Peyer's patch (tissue), 4 donors: Measurements from ENCODE around the gene KCND2. TPM values are rescaled to one million over a fixed set of nuclear protein-coding genes. Genes with fewer than 3 reads are reported as not detected.

ENCODE experiments used
- DNase-seq, 3 donors: peaks; one replicate each; pipeline ENCODE4 v3.0.0-alpha.2; 2017 to 2019
- H3K27ac ChIP-seq, 4 donors: fragments of 200-600 bp; sonication (generic); one replicate each; pipeline ENCODE4 v1.5.1; 2016 to 2019
- H3K27me3 ChIP-seq, 2 donors: fragments of 200-600 bp; sonication (generic); one replicate each; pipeline ENCODE4 v1.5.1; 2019
- H3K36me3 ChIP-seq, 3 donors: fragments of 200-600 bp; sonication (generic); one replicate each; pipeline ENCODE4 v1.5.1; 2016 to 2019
- H3K4me1 ChIP-seq, 4 donors: fragments of 200-600 bp; sonication (generic); one replicate each; pipeline ENCODE4 v1.5.1; 2016 to 2019
- H3K4me3 ChIP-seq, 4 donors: fragments of 200-600 bp; sonication (generic); 1 replicate in 3 of 4; 2 replicates in 1 of 4; pipeline ENCODE4 v1.5.1; 2016 to 2019; ENCODE audit warnings: mild to moderate bottlenecking in 1 of 4
- H3K9me3 ChIP-seq, 4 donors: fragments of 200-600 bp; sonication (generic); one replicate each; pipeline ENCODE4 v1.5.1; 2016 to 2019; ENCODE audit warnings: mild to moderate bottlenecking in 1 of 4
- CTCF ChIP-seq, 6 experiments: fragments of 450-650 bp in 4 of 6; fragments of 200-600 bp in 2 of 6; sonication (generic) in 1 of 6; IDR thresholded peaks; one replicate each; pipeline ENCODE4 v1.5.1; 2017 to 2019; ENCODE audit warnings: antibody characterized with exemption in 6 of 6, mild to moderate bottlenecking in 3 of 6, moderate library complexity in 1 of 6
- POLR2A ChIP-seq, 2 donors: fragments of 450-650 bp; IDR thresholded peaks; one replicate each; pipeline ENCODE4 v1.5.1; 2017; ENCODE audit warnings: antibody characterized with exemption in 2 of 2, mild to moderate bottlenecking in 2 of 2, moderate library complexity in 2 of 2
- total RNA-seq, 4 donors: library from RNA; depleted of rRNA; stranded (reverse); fragments of >200 nt; gene quantifications; one replicate each; pipeline ENCODE4 v1.1.0, GENCODE V29; 2016

The KCND2 gene
- total RNA-seq, 4 donors from 2014 or later: 0.54 TPM; not detected in 3

DNA sequence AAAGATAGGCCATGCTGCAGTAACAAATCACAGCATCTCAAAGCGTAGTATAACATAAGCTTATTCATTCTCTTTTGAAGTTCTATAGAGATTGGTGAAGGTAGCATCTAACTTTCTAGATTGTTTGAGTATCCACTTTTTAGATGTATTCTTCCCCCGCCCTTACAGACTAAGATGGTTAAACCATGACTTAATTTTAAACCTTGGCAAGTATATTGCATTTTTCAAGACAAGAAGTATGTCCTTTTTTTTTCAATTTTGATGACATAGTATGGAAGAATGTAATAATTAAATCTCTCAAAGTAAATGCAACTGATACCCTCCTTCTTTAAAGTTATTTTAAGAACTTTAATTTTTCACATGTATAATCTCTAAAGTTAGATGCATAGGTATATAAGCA is 190.0 kb downstream of the KCND2 start:
- H3K9me3 ChIP-seq: no peaks in the 10 kb centered on the region
- H3K27me3 ChIP-seq: no peaks in the 10 kb centered on the region
- no peak overlapping the region for H3K4me3 ChIP-seq
- H3K4me1 ChIP-seq: no peaks in the 10 kb centered on the region
- DNase-seq: no peak
- H3K27ac ChIP-seq: no peak overlapping the region
- TF ChIP-seq POLR2A (IDR thresholded peaks at IDR 0.05): no peak
- TF ChIP-seq CTCF (IDR thresholded peaks at IDR 0.05): no peak
- H3K36me3 ChIP-seq: no peaks in the 10 kb centered on the region

GRCh38 chr7:120464104-120464503 is 191.1 kb downstream of the KCND2 start:
- H3K36me3 ChIP-seq: no peaks in the 10 kb centered on the region
- no peak for TF ChIP-seq CTCF (IDR thresholded peaks at IDR 0.05)
- TF ChIP-seq POLR2A (IDR thresholded peaks at IDR 0.05): no peak
- H3K27ac ChIP-seq: no peak overlapping the region
- no peak for DNase-seq
- H3K4me3 ChIP-seq: no peak overlapping the region
- H3K4me1 ChIP-seq: no peaks in the 10 kb centered on the region
- H3K9me3 ChIP-seq: no peaks in the 10 kb centered on the region
- H3K27me3 ChIP-seq: no peaks in the 10 kb centered on the region

- Histone ChIP-seq H3K36me3 (no peaks in the 10 kb centered on the region), H3K4me1 (no peaks in the 10 kb centered on the region), H3K27me3 (no peaks in the 10 kb centered on the region), H3K9me3 (no peaks in the 10 kb centered on the region), H3K27ac (no peak overlapping the region), H3K4me3 (no peak overlapping the region)
- no peak for TF ChIP-seq CTCF (IDR thresholded peaks at IDR 0.05)
- TF ChIP-seq POLR2A (IDR thresholded peaks at IDR 0.05): no peak
- DNase-seq: no peak
These were observed 194.7 kb downstream of the KCND2 start for GRCh38 chr7:120467676-120468075.

- TF ChIP-seq POLR2A (IDR thresholded peaks at IDR 0.05) (no peak), CTCF (IDR thresholded peaks at IDR 0.05) (no peak)
- Histone ChIP-seq H3K9me3 (no peaks in the 10 kb centered on the region), H3K27me3 (no peaks in the 10 kb centered on the region), H3K36me3 (no peaks in the 10 kb centered on the region), H3K27ac (no peak overlapping the region), H3K4me3 (no peak overlapping the region), H3K4me1 (no peaks in the 10 kb centered on the region)
- no peak for DNase-seq
These were observed 195.6 kb downstream of the KCND2 start for GRCh38 chr7:120468611-120469010.

DNA sequence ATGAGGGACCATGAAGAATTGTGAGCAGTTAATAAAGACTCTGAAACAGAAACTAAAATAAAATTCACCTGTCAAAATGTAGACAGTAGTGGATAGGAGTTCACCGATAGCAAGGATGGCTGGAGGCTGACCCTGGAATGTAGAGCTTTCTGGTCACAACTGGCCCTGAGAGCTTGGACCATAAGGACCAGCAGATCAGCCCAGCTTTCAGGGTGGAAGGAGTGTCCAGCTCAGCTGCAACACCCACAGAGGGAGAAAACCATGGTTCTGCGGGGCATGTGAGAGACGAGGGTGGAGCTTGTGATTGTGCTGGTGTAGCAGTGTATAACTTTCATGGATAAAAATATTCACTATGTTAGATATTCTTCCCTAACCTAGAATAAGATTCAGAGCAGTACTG is 199.9 kb downstream of the KCND2 start:
- Histone ChIP-seq H3K4me3 (no peak overlapping the region), H3K4me1 (no peaks in the 10 kb centered on the region), H3K36me3 (no peaks in the 10 kb centered on the region), H3K27me3 (no peaks in the 10 kb centered on the region), H3K9me3 (no peaks in the 10 kb centered on the region), H3K27ac (no peak overlapping the region)
- TF ChIP-seq CTCF (IDR thresholded peaks at IDR 0.05): no peak
- no peak for TF ChIP-seq POLR2A (IDR thresholded peaks at IDR 0.05)
- DNase-seq: no peak

DNA sequence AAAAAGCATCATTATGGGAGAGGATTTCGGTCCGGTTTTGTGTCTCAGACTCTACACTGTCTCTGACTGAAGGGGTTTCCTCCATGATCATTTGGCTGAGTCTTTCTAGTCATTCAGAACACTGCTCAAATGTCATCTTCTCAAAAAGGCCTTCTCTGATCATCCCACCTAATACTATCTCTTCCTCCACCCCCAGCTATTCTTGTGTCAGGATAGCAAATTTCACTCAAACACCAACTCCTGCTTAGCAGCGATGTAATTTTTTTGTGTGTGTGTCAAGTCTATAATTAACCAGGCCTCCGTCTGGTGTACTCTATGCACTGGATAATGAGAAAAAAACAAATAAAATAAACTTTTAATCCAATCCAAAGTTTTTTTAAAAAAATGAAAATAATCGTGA is 200.4 kb downstream of the KCND2 start:
- Histone ChIP-seq H3K4me3 (no peak overlapping the region), H3K4me1 (no peaks in the 10 kb centered on the region), H3K27me3 (no peaks in the 10 kb centered on the region), H3K27ac (no peak overlapping the region), H3K9me3 (no peaks in the 10 kb centered on the region), H3K36me3 (no peaks in the 10 kb centered on the region)
- no peak for TF ChIP-seq POLR2A (IDR thresholded peaks at IDR 0.05)
- TF ChIP-seq CTCF (IDR thresholded peaks at IDR 0.05): no peak
- DNase-seq: no peak
